GM10847 (cell line): ENCODE data around the gene FXYD3.

Experiments
- POLR2A ChIP-seq: IDR thresholded peaks from 2 replicates; pipeline ENCODE4 v1.6.1; 2011; ENCODE audit not compliant: insufficient read length; ENCODE audit errors: extremely low read depth

FXYD3 gene

GRCh38 chr19:35154525-35155406, 39.1 kb downstream of the FXYD3 start, which contains the start of gene FXYD5:
FXYD5 (plus strand) TSS chr19:35154735; CDS start chr19:35155551, 816 bp downstream.
- no peak for TF ChIP-seq POLR2A

- no peak for TF ChIP-seq POLR2A
Measured at GRCh38 chr19:35155441-35155840, 39.8 kb downstream of the FXYD3 start.

- no peak for TF ChIP-seq POLR2A
Measured at GRCh38 chr19:35155981-35156672, 40.5 kb downstream of the FXYD3 start.

GRCh38 chr19:35156673-35157014, 41.0 kb downstream of the FXYD3 start:
- TF ChIP-seq POLR2A, result no peak

- no peak for TF ChIP-seq POLR2A
Measured at GRCh38 chr19:35157431-35157830, 41.8 kb downstream of the FXYD3 start.

- no peak for TF ChIP-seq POLR2A
Measured at GRCh38 chr19:35159606-35160005, 44.0 kb downstream of the FXYD3 start.

- no peak for TF ChIP-seq POLR2A
Measured at GRCh38 chr19:35160629-35161433, 45.2 kb downstream of the FXYD3 start.

- TF ChIP-seq POLR2A, result no peak
Measured at GRCh38 chr19:35161434-35161743, 45.8 kb downstream of the FXYD3 start.

GRCh38 chr19:35162471-35163326, 47.1 kb downstream of the FXYD3 start:
- TF ChIP-seq POLR2A, result no peak

- no peak for TF ChIP-seq POLR2A
Measured at GRCh38 chr19:35164418-35164817, 48.8 kb downstream of the FXYD3 start.

GRCh38 chr19:35165200-35166058, 49.8 kb downstream of the FXYD3 start:
- no peak for TF ChIP-seq POLR2A

GRCh38 chr19:35166100-35167063, 50.8 kb downstream of the FXYD3 start:
- no peak for TF ChIP-seq POLR2A
